PC-9 (cell line): Measurements from ENCODE around the gene SYCP2. TPM values are rescaled to one million over a fixed set of nuclear protein-coding genes. Genes with fewer than 3 reads are reported as not detected.
A peak's percentile ranks its signal among the peaks of the same experiment; 100 is the strongest.

ENCODE experiments used
- BruUV-seq: library from RNA; stranded (reverse); fragments of 400-500 nt; replicated peaks from 2 replicates; lab custom pipeline; 2021; lab: Mats Ljungman, UMichigan
- CTCF ChIA-PET: fragments of 300-600 bp; sonication (Branson Sonifier 250); formaldehyde crosslinking; loops from one replicate; lab custom pipeline; 2022; ENCODE audit warnings: antibody characterized with exemption; lab: Charles Lee
- POLR2A ChIA-PET: fragments of 300-600 bp; sonication (Branson Sonifier 250); formaldehyde crosslinking; loops from one replicate; lab custom pipeline; 2022; ENCODE audit warnings: antibody characterized with exemption; ENCODE audit not compliant: unreplicated experiment; lab: Charles Lee
- DNase-seq, 2 experiments: peaks; one replicate each; pipeline versions ENCODE4 v3.0.0 to v3.0.0-alpha.2; 2015 to 2022; ENCODE audit warnings: mixed read lengths in 1 of 2
- H2AFZ ChIP-seq: fragments of 200-600 bp; sonication (generic); 2 replicates; pipeline ENCODE4 v1.8.1; 2017; ENCODE audit warnings: antibody characterized with exemption
- H3F3A ChIP-seq: fragments of 200-600 bp; sonication (generic); 2 replicates; pipeline ENCODE4 v1.8.1; 2017; ENCODE audit warnings: antibody characterized with exemption, mild to moderate bottlenecking, low read depth; ENCODE audit not compliant: insufficient read depth
- H3K27ac ChIP-seq: fragments of 200-600 bp; sonication (generic); 2 replicates; pipeline ENCODE4 v1.6.1; 2016; ENCODE audit warnings: mixed run types
- H3K27me3 ChIP-seq: fragments of 200-600 bp; sonication (generic); 2 replicates; pipeline ENCODE4 v1.6.1; 2016; ENCODE audit warnings: low read depth, mixed run types; ENCODE audit not compliant: insufficient read depth
- H3K36me3 ChIP-seq: fragments of 200-600 bp; sonication (generic); 2 replicates; pipeline ENCODE4 v1.6.1; 2016; ENCODE audit warnings: low read depth, mixed run types
- H3K4me1 ChIP-seq: fragments of 200-600 bp; sonication (generic); replicated peaks from 2 replicates; pipeline ENCODE4 v1.6.1; 2016; ENCODE audit warnings: mixed run types; ENCODE audit not compliant: insufficient read depth
- H3K4me2 ChIP-seq: fragments of 200-600 bp; sonication (generic); 2 replicates; pipeline ENCODE4 v1.6.1; 2017; ENCODE audit warnings: mixed run types
- H3K4me3 ChIP-seq: fragments of 200-600 bp; sonication (generic); 2 replicates; pipeline ENCODE4 v1.6.1; 2016; ENCODE audit warnings: mixed run types
- H3K79me2 ChIP-seq: fragments of 200-600 bp; sonication (generic); 2 replicates; pipeline ENCODE4 v1.6.1; 2017; ENCODE audit warnings: low read depth, mixed run types
- H3K9me2 ChIP-seq: fragments of 200-600 bp; sonication (generic); 2 replicates; pipeline ENCODE4 v1.8.1; 2017; ENCODE audit warnings: mild to moderate bottlenecking; ENCODE audit not compliant: insufficient read depth
- H3K9me3 ChIP-seq: fragments of 200-600 bp; sonication (generic); 2 replicates; pipeline ENCODE4 v1.8.1; 2016; ENCODE audit warnings: low read depth; ENCODE audit not compliant: insufficient read depth
- H4K20me1 ChIP-seq: fragments of 200-600 bp; sonication (generic); 2 replicates; pipeline ENCODE4 v1.8.1; 2017; ENCODE audit not compliant: insufficient read depth
- CTCF ChIP-seq: fragments of 200-600 bp; sonication (generic); conservative IDR thresholded peaks from 2 replicates; pipeline ENCODE4 v1.6.1; 2017; ENCODE audit warnings: mixed run types, antibody characterized with exemption, mild to moderate bottlenecking, moderate library complexity
- EZH2 ChIP-seq: fragments of 200-600 bp; sonication (generic); IDR thresholded peaks from 2 replicates; pipeline ENCODE4 v1.8.0; 2017; ENCODE audit warnings: antibody characterized with exemption, low read depth
- intact Hi-C: fragments of 100-400 bp; cut with micrococcal nuclease; formaldehyde crosslinking; loops from one replicate; pipeline ENCODE4 v1.10.0; 2022; ENCODE audit not compliant: unreplicated experiment
- total RNA-seq: library from RNA; stranded (reverse); gene quantifications from 2 replicates; pipeline ENCODE4 v1.2.3, GENCODE V29; 2021

The SYCP2 gene
- total RNA-seq, 1 experiment from 2014 or later: 1.8 TPM

- Histone ChIP-seq H3K9me3 (no peaks in the 10 kb centered on the region; the same call in 1 of the 2 replicates), H3K4me3 (peak overlapping the region; percentile 72), H3K27ac (no peak overlapping the region), H2AFZ (no peak overlapping the region), H3K4me1 (peaks cover 46% of the 10 kb centered on the region), H3K9me2 (no peaks in the 10 kb centered on the region), H3K36me3 (peaks cover 12% of the 10 kb centered on the region; the same call in 1 of the 2 replicates), H3F3A (peaks cover 46% of the 10 kb centered on the region), H3K27me3 (no peaks in the 10 kb centered on the region), H3K4me2 (peak overlapping the region; percentile 83), H3K79me2 (peaks cover 43% of the 10 kb centered on the region), H4K20me1 (no peaks in the 10 kb centered on the region)
- TF ChIP-seq CTCF (no peak), EZH2 (no peak)
- no peak for DNase-seq
- CTCF ChIA-PET: no interaction called here
- intact Hi-C loops: loop anchor here (5.0 to 10.0 kb wide), 2 partner anchors 45 to 347 kb away; no protein-coding TSS in a partner anchor
- no TSS peak for BruUV-seq
- POLR2A ChIA-PET: no interaction called here
Measured at GRCh38 chr20:59942245-59942644, 8.8 kb upstream of the SYCP2 start.

DNA sequence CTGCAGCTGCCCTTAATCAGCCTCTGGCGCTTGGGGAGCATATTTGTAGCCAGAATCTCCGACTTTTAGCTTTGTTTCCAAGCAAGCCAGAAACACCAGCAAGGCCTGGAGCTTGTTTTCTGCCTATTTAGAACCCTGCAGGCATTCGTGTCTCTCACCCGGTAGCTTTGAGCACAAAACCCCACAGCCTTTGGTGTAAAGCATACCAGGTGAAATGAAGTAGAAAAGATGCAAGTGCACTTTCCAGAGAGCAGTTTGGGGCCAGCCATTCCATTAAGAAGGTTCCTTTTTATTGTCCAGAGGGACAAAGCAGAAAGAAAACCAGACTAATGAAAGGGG, 7.5 kb upstream of the SYCP2 start:
- Histone ChIP-seq H3K4me3 (peak overlapping the region; percentile 72), H3K9me2 (no peaks in the 10 kb centered on the region), H3K4me1 (peaks cover 54% of the 10 kb centered on the region), H3K4me2 (peak overlapping the region; percentile 83), H3K9me3 (no peaks in the 10 kb centered on the region; the same call in 1 of the 2 replicates), H3F3A (peaks cover 45% of the 10 kb centered on the region), H3K27me3 (no peaks in the 10 kb centered on the region), H3K79me2 (peaks cover 56% of the 10 kb centered on the region), H4K20me1 (0 out of 2 replicates have a peak, but pooled peaks cover 8% of the 10 kb centered on the region), H3K36me3 (peaks cover 17% of the 10 kb centered on the region; the same call in 1 of the 2 replicates), H2AFZ (peak overlapping the region; percentile 92), H3K27ac (peak overlapping the region; percentile 81)
- DNase-seq: no peak
- ChIA-PET CTCF (no interaction called here), POLR2A (no interaction called here)
- no peak for TF ChIP-seq EZH2
- TF ChIP-seq CTCF: no peak
- intact Hi-C loops: loop anchor here (2.0 to 10.0 kb wide), 3 partner anchors 46 to 346 kb away; no protein-coding TSS in a partner anchor
- TSS peak; percentile 56 for BruUV-seq

DNA sequence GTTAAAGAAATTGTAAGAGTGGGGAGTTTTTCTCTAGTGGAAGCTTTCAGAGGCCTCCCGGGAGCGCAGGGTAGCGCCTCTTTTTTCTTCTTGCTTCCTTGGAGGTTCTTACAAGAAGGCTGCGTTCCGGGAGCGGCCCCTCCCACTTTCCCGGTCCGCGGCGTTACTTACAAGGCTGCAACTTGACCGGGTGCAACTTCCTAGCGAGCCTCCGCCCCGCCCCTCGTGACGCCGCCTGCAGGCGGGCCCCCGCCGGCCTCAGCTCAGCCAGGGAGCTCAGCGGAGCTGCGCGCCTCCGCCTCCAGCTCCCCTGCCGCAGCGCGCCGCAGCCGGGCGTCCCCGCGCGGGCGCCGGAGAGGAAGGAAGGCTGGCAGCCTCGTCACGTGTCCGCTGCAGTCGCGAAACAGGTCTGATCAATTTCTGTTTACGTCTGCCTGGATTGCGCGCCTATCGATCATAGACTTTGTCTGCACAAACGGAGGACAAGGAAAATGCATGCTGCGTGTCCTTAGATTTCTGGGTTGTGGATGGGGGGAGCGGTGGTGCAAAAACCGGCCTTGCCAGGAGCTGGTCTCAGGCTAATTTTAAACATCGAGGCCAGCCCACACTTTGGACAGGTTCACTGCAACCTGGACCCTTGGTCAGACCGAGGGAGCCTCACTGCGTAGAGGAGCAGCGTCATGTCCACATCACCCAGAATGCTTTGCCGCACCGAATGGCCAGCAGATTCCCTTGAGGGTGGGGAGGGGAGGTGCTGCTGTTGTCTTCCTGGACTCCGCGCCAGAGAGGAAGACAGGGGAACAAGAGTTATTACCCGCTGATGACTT, 6.9 kb upstream of the SYCP2 start, which contains the start of the genes FAM217B and PPP1R3D:
Gene FAM217B (plus strand): TSS at position 261 of the 827 bp plus-strand sequence. CDS start 3,555 bp downstream, outside the sequence.
Gene PPP1R3D (minus strand): TSS at position 177 of the 827 bp plus-strand sequence. CDS start 374 bp downstream, outside the sequence.
- peak; percentile 18; the same call in 1 of the 2 replicates for TF ChIP-seq CTCF
- TF ChIP-seq EZH2: no peak
- BruUV-seq: no TSS peak

More for the DNA sequence above, 6.9 kb upstream of the SYCP2 start, which contains the start of the genes FAM217B and PPP1R3D:
- ChIA-PET POLR2A (interaction anchor here (0.6 to 1.0 kb wide), 6 partner anchors 10 to 110 kb away, joined by 3 to 10 read pairs (median 3); no protein-coding TSS in a partner anchor), CTCF (no interaction called here)
- Histone ChIP-seq H3K36me3 (peaks cover 17% of the 10 kb centered on the region; the same call in 1 of the 2 replicates), H2AFZ (peak within 1 kb of the TSS; percentile 97), H3K27ac (peak within 1 kb of the TSS; percentile 81), H3K9me3 (no peaks in the 10 kb centered on the region; the same call in 1 of the 2 replicates), H4K20me1 (0 out of 2 replicates have a peak, but pooled peaks cover 8% of the 10 kb centered on the region), H3K4me3 (peak within 1 kb of the TSS; percentile 72), H3K9me2 (no peaks in the 10 kb centered on the region), H3K4me1 (peaks cover 50% of the 10 kb centered on the region), H3K79me2 (peaks cover 62% of the 10 kb centered on the region), H3K27me3 (no peaks in the 10 kb centered on the region), H3F3A (peaks cover 41% of the 10 kb centered on the region), H3K4me2 (peak within 1 kb of the TSS; percentile 83)
- peak; percentile 95 to 98 for DNase-seq
- intact Hi-C loops: loop anchor here (2.0 to 10.0 kb wide), 3 partner anchors 47 to 346 kb away; no protein-coding TSS in a partner anchor
